Karpas-422 (cell line): Measurements from ENCODE around the gene DSE. TPM values are rescaled to one million over a fixed set of nuclear protein-coding genes. Genes with fewer than 3 reads are reported as not detected.

ENCODE experiments used
- DNase-seq: peaks from one replicate; pipeline ENCODE4 v3.0.0-alpha.2; 2015
- H2AFZ ChIP-seq: fragments of 200-600 bp; sonication (generic); 2 replicates; pipeline ENCODE4 v1.6.1; 2014; ENCODE audit warnings: antibody characterized with exemption, low read length, mixed read lengths
- H3K27ac ChIP-seq: fragments of 200-600 bp; sonication (generic); 2 replicates; pipeline ENCODE4 v1.5.1; 2014; ENCODE audit warnings: mild to moderate bottlenecking, low read length, moderate library complexity
- H3K27me3 ChIP-seq: fragments of 200-600 bp; sonication (generic); 2 replicates; pipeline ENCODE4 v1.6.1; 2014; ENCODE audit warnings: low read length, mixed read lengths
- H3K36me3 ChIP-seq: fragments of 200-600 bp; sonication (generic); 2 replicates; pipeline ENCODE4 v1.6.1; 2014; ENCODE audit warnings: low read length, mixed read lengths; ENCODE audit not compliant: insufficient read depth
- H3K4me1 ChIP-seq: fragments of 200-600 bp; sonication (generic); 2 replicates; pipeline ENCODE4 v1.6.1; 2014; ENCODE audit warnings: mild to moderate bottlenecking, low read length, mixed read lengths
- H3K4me2 ChIP-seq: fragments of 200-600 bp; sonication (generic); 2 replicates; pipeline ENCODE4 v1.6.1; 2014; ENCODE audit warnings: low read length, low read depth, mild to moderate bottlenecking; ENCODE audit not compliant: poor library complexity, severe bottlenecking
- H3K4me3 ChIP-seq: fragments of 200-600 bp; sonication (generic); 2 replicates; pipeline ENCODE4 v1.5.1; 2014; ENCODE audit warnings: mild to moderate bottlenecking, antibody characterized with exemption, low read length, mixed read lengths
- H3K79me2 ChIP-seq: fragments of 200-600 bp; sonication (generic); 2 replicates; pipeline ENCODE4 v1.6.1; 2014; ENCODE audit warnings: mild to moderate bottlenecking, low read length, mixed read lengths
- H3K9ac ChIP-seq: fragments of 200-600 bp; sonication (generic); 2 replicates; pipeline ENCODE4 v1.6.0; 2014; ENCODE audit warnings: low read length
- H3K9me2 ChIP-seq: fragments of 200-600 bp; sonication (generic), shearing (Covaris generic); replicated peaks from 2 replicates; pipeline ENCODE4 v1.6.0; 2014; ENCODE audit warnings: mild to moderate bottlenecking, low read length, moderate library complexity; ENCODE audit not compliant: insufficient read depth
- H3K9me3 ChIP-seq: fragments of 300-700, 200-600 bp; sonication (generic); 2 replicates; pipeline ENCODE4 v1.6.1; 2014; ENCODE audit warnings: low read length, mixed read lengths
- H4K20me1 ChIP-seq: fragments of 200-600 bp; sonication (generic); 2 replicates; pipeline ENCODE4 v1.6.1; 2014; ENCODE audit warnings: mild to moderate bottlenecking, antibody characterized with exemption, low read length, low read depth; ENCODE audit not compliant: insufficient read depth
- total RNA-seq: library from RNA; depleted of rRNA; stranded (reverse); fragments of >200 nt; shearing (Covaris generic); gene quantifications from 2 replicates; pipeline ENCODE4 v1.2.3, GENCODE V29; 2014; ENCODE audit warnings: low replicate concordance

DSE gene
- total RNA-seq, 1 experiment from 2014 or later = 7.5 TPM

DNA sequence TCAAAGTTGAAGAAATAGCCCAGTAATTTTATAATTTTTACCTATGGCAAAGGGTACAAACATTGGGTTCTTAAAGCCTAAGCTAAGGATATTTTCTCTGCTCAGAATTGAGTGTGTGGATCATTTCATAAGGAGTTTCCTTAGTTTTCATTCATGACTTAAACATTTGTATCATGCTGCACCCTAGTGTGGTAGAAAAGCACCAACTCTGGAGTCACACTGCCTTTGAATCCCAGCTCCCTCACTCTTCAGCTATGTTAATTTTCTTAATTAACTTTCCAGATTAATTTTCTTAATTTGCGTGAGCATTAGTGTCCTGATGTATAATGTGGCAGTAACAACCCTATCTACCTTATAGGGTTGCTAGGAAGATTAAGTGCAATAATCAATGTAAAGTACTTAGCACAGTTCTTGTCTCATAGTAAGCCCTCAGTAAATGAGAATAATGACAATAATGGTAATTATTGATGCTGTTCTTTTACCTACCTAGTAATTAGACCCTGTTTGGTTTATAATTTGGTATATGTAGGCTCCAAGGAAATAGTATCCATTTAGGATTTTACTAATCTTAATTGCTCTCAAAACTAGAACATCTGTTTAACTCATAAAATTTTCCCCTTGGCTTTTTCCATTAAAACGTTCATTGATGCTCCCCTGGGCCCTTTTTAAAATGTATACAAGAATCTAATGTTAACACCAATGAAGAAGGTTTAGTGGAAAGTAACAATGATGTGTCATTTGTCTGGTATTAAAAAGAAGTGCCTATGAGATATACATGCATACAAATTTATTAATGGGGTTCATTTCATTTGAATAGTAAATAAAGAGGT, 31.6 kb downstream of the DSE start:
- Histone ChIP-seq H3K9me3 (no peaks in the 10 kb centered on the region), H3K9me2 (no peaks in the 10 kb centered on the region), H3K79me2 (no peaks in the 10 kb centered on the region), H3K4me3 (no peak overlapping the region), H3K27ac (no peak overlapping the region), H4K20me1 (no peaks in the 10 kb centered on the region), H3K4me1 (peaks cover 26% of the 10 kb centered on the region), H3K9ac (no peak overlapping the region), H2AFZ (no peak overlapping the region), H3K27me3 (no peaks in the 10 kb centered on the region), H3K36me3 (no peaks in the 10 kb centered on the region), H3K4me2 (no peak overlapping the region)
- DNase-seq = no peak

DNA sequence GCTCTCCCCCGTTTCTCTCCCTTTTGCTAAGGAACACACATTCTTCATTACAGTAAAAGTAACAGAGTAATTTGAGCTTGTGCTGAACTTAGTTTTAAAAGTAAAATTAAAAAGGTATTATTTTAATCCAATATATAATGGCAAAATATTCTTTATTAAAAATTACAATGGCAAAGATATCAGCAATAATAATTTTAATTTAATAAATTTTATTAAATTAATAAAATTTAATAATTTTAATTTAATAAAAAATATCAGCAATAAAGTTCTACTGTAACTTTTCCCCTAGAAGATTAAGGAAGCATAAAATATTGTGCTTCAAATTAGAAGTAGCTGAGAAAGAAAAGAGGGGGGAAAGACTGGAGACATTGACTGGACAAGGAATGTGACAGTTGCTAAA, 32.5 kb downstream of the DSE start:
- Histone ChIP-seq H3K36me3 (no peaks in the 10 kb centered on the region), H3K4me3 (no peak overlapping the region), H2AFZ (no peak overlapping the region), H4K20me1 (no peaks in the 10 kb centered on the region), H3K9me2 (no peaks in the 10 kb centered on the region), H3K4me1 (peaks cover 26% of the 10 kb centered on the region), H3K79me2 (no peaks in the 10 kb centered on the region), H3K27me3 (no peaks in the 10 kb centered on the region), H3K9me3 (no peaks in the 10 kb centered on the region), H3K4me2 (no peak overlapping the region), H3K27ac (no peak overlapping the region), H3K9ac (no peak overlapping the region)
- no peak for DNase-seq

DNA sequence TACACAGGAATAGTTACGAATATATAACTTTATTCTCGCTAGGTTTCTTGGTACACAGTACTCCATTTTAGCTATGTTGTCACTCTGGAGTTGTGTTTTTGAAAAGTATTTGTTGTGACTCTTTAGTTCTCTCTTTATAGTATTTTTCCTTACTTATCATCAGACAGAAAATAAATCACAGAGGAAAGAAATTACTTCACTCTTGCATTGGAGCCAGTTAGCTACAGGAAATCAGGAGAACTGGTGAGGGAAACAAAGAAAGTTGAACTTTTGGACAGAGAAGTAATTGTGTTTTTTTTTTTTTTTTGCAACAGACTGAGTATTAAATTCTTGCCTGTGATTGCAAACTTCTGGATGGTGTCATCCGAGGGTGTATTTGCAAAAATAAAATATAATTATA, 33.9 kb downstream of the DSE start:
- H3K4me1 ChIP-seq = peaks cover 26% of the 10 kb centered on the region
- H3K4me3 ChIP-seq = no peak overlapping the region
- no peak overlapping the region for H2AFZ ChIP-seq
- DNase-seq = no peak
- no peaks in the 10 kb centered on the region for H4K20me1 ChIP-seq
- no peak overlapping the region for H3K9ac ChIP-seq
- H3K27ac ChIP-seq = no peak overlapping the region
- no peaks in the 10 kb centered on the region for H3K36me3 ChIP-seq
- no peaks in the 10 kb centered on the region for H3K27me3 ChIP-seq
- no peaks in the 10 kb centered on the region for H3K9me3 ChIP-seq
- no peaks in the 10 kb centered on the region for H3K9me2 ChIP-seq
- no peaks in the 10 kb centered on the region for H3K79me2 ChIP-seq
- no peak overlapping the region for H3K4me2 ChIP-seq

DNA sequence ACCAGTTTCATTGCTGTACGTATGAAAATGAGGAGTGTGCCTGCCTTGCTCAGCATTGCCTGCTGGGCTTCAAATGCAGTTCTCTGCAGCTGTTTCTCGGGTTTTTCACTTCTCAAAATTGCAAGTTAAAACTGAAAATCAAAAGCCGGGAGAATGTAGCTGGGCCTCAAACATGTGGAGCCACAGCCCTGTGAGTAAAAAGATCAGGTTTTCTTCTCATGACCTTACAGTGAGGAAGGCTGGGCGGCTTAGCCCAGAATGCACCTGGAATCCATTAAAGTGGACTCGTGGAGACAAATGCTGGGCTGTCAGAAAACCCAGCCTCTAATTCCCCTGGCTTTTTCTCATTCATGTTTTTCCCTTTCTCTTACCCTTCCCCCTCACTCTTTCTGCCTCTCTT, 34.4 kb downstream of the DSE start:
- Histone ChIP-seq H3K4me1 (peaks cover 26% of the 10 kb centered on the region), H3K9me3 (no peaks in the 10 kb centered on the region), H2AFZ (peak overlapping the region; percentile 34; the same call in 1 of the 2 replicates), H4K20me1 (no peaks in the 10 kb centered on the region), H3K27me3 (no peaks in the 10 kb centered on the region), H3K4me3 (peak overlapping the region; percentile 31), H3K79me2 (no peaks in the 10 kb centered on the region), H3K36me3 (no peaks in the 10 kb centered on the region), H3K9ac (peak overlapping the region; percentile 24; the same call in 1 of the 2 replicates), H3K4me2 (peak overlapping the region; percentile 41), H3K9me2 (no peaks in the 10 kb centered on the region), H3K27ac (peak overlapping the region; percentile 51)
- peak; percentile 42 for DNase-seq

DNA sequence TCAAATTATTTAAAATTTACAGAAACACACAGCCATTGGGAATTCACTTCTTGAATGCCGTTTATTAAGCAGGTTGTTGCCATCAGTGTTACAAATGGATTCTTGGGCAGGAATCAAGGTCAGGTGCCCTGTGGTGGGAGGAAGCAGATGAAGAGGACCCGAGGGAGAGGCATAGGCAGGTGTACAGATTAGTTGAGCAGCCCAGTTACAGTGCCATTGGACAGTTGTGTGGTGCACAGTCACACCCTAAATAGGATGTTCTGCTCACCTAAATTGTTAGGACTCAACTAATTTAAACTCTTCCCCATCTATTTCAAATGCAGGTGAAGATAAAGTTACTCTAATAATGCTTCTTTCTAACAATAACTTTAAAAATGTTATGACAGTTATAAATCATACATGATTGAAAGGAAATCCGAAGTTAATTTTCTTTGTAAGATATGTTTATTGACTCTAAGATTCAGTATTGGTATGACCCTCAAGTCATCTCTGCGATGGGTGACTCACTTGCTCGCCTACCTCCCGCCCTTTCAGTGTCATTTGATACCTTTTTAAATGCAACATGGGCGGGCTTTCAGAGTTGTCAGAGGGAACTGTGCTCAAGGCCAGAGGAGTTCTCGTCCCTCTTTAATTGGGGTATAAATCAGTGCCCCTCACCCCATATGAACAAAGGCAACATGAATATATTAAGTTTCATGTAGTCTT, 35.1 kb downstream of the DSE start:
- Histone ChIP-seq H3K4me3 (peak overlapping the region; percentile 31; the same call in 1 of the 2 replicates), H3K9ac (peak overlapping the region; percentile 24; the same call in 1 of the 2 replicates), H3K79me2 (no peaks in the 10 kb centered on the region), H3K9me3 (no peaks in the 10 kb centered on the region), H2AFZ (peak overlapping the region; percentile 34; the same call in 1 of the 2 replicates), H3K4me1 (peaks cover 21% of the 10 kb centered on the region), H4K20me1 (no peaks in the 10 kb centered on the region), H3K27me3 (no peaks in the 10 kb centered on the region), H3K9me2 (no peaks in the 10 kb centered on the region), H3K4me2 (peak overlapping the region; percentile 41), H3K36me3 (no peaks in the 10 kb centered on the region), H3K27ac (peak overlapping the region; percentile 51)
- no peak for DNase-seq

DNA sequence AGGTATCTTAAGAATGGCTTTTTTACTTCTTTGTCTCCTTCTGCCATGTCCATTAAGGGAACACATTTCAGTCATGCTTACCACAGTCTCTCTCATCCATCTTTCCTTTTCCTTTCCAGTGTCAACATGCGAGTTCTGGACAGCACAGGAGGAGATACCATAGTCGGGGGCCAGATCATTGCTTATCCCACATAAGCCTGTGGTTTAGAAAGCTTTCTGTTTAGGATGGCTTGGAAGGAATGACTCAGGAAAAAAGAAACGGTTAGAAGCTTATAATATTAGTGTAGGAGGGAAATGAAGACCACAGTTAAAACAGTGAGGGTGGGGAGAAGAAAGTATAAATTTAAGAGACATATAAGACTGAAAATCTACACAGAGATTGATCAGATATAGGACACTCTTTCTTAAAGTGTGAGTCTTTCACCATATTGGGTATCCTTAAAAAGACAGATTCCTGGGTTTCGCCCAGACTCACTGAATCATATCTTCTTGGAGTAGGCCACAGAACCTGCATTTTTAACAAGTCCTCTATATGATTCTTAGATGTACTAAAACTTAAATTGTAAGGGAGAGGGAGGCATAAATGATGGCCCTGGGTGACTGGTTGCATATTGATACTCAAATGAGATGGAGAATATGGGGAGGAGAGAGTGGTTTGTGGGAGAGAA, 36.1 kb downstream of the DSE start:
- peaks cover 19% of the 10 kb centered on the region for H3K4me1 ChIP-seq
- H3K4me3 ChIP-seq = no peak overlapping the region
- no peak for DNase-seq
- H3K79me2 ChIP-seq = no peaks in the 10 kb centered on the region
- H3K9me2 ChIP-seq = no peaks in the 10 kb centered on the region
- H4K20me1 ChIP-seq = no peaks in the 10 kb centered on the region
- no peak overlapping the region for H3K4me2 ChIP-seq
- H3K9ac ChIP-seq = no peak overlapping the region
- H2AFZ ChIP-seq = no peak overlapping the region
- no peaks in the 10 kb centered on the region for H3K27me3 ChIP-seq
- H3K36me3 ChIP-seq = no peaks in the 10 kb centered on the region
- no peak overlapping the region for H3K27ac ChIP-seq
- no peaks in the 10 kb centered on the region for H3K9me3 ChIP-seq

DNA sequence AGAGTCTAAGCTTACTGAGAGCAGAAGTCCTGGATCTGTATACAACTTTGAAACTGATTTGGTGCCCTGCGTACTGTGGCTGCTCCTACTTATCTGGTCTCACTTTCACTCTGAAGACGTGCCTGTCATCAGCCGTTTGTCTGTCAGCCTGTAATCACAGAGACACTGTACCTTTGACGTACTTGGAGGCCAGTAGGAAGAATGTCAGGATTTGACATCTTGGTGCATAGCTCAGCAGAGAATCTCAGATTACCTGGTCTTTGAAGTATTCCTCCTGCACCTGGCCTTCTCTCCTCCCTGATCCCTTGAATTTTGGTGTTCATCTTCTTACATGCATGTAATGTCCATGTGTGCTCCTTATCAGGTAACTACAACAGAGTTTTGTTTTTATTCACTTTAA, 37.7 kb downstream of the DSE start:
- H3K79me2 ChIP-seq = no peaks in the 10 kb centered on the region
- H3K27ac ChIP-seq = no peak overlapping the region
- no peak overlapping the region for H3K4me3 ChIP-seq
- H3K9ac ChIP-seq = no peak overlapping the region
- H3K36me3 ChIP-seq = no peaks in the 10 kb centered on the region
- H4K20me1 ChIP-seq = no peaks in the 10 kb centered on the region
- H3K4me2 ChIP-seq = no peak overlapping the region
- H2AFZ ChIP-seq = no peak overlapping the region
- no peak for DNase-seq
- H3K9me3 ChIP-seq = no peaks in the 10 kb centered on the region
- no peaks in the 10 kb centered on the region for H3K27me3 ChIP-seq
- peaks cover 19% of the 10 kb centered on the region for H3K4me1 ChIP-seq
- no peaks in the 10 kb centered on the region for H3K9me2 ChIP-seq

DNA sequence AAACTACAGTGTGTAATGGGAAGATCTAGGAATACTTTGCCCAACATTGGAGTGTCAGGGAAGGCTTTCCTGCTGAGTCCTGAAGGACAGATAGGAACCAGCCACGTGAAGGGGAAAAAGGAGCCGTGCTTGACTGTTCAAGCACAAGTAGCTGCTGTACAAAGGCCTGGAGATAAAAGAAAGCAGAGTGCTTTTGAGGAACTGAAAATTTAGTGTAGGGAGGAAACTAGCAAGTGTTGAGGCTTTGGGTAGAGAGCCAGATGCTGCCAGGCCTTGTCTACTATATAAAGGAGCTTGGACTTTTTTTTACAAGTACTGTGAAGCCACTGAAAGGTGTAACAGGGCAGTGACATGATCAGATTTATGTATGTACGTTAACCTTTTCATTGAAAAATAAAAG, 39.0 kb downstream of the DSE start:
- Histone ChIP-seq H3K9me2 (no peaks in the 10 kb centered on the region), H3K4me2 (no peak overlapping the region), H2AFZ (no peak overlapping the region), H4K20me1 (no peaks in the 10 kb centered on the region), H3K4me1 (peaks cover 15% of the 10 kb centered on the region), H3K27me3 (no peaks in the 10 kb centered on the region), H3K9me3 (no peaks in the 10 kb centered on the region), H3K27ac (no peak overlapping the region), H3K9ac (no peak overlapping the region), H3K4me3 (no peak overlapping the region), H3K36me3 (no peaks in the 10 kb centered on the region), H3K79me2 (no peaks in the 10 kb centered on the region)
- DNase-seq = no peak
